ENCODE data around the gene ITGA8.

ITGA8 gene

GRCh38 chr10:15521328-15521903 is 198.3 kb downstream of the ITGA8 start:
- H3K4me3 ChIP-seq (ENCODE audit: low read depth, low read length) = no peak overlapping the region
- DNase-seq (ENCODE audit: low read depth) = no peak
- TF ChIP-seq CTCF (IDR thresholded peaks at IDR 0.05; ENCODE audit: low read depth, low read length, missing control alignments) = no peak

- no peak for DNase-seq (ENCODE audit: low read depth)
- TF ChIP-seq CTCF (IDR thresholded peaks at IDR 0.05; ENCODE audit: low read depth, low read length, missing control alignments) = no peak
- H3K4me3 ChIP-seq (ENCODE audit: low read depth, low read length) = no peak overlapping the region
These were observed 201.5 kb downstream of the ITGA8 start for GRCh38 chr10:15518250-15518649.

GRCh38 chr10:15516256-15517085 is 203.3 kb downstream of the ITGA8 start:
- DNase-seq (ENCODE audit: low read depth) = no peak
- no peak for TF ChIP-seq CTCF (IDR thresholded peaks at IDR 0.05; ENCODE audit: low read depth, low read length, missing control alignments)
- no peak overlapping the region for H3K4me3 ChIP-seq (ENCODE audit: low read depth, low read length)

- TF ChIP-seq CTCF (IDR thresholded peaks at IDR 0.05; ENCODE audit: low read depth, low read length, missing control alignments) = no peak
- no peak overlapping the region for H3K4me3 ChIP-seq (ENCODE audit: low read depth, low read length)
- DNase-seq (ENCODE audit: low read depth) = no peak
These were observed 204.5 kb downstream of the ITGA8 start for GRCh38 chr10:15515202-15515601.

GRCh38 chr10:15510963-15511362 is 208.8 kb downstream of the ITGA8 start:
- TF ChIP-seq CTCF (IDR thresholded peaks at IDR 0.05; ENCODE audit: low read depth, low read length, missing control alignments) = no peak
- no peak for DNase-seq (ENCODE audit: low read depth)
- no peak overlapping the region for H3K4me3 ChIP-seq (ENCODE audit: low read depth, low read length)

- TF ChIP-seq CTCF (IDR thresholded peaks at IDR 0.05; ENCODE audit: low read depth, low read length, missing control alignments) = no peak
- DNase-seq (ENCODE audit: low read depth) = no peak
- no peak overlapping the region for H3K4me3 ChIP-seq (ENCODE audit: low read depth, low read length)
These were observed 214.4 kb downstream of the ITGA8 start for GRCh38 chr10:15505329-15505728.

All from GM12864 (cell line).